ENCODE measurements around the gene IFNW1. TPM values are rescaled to one million over a fixed set of nuclear protein-coding genes. Genes with fewer than 3 reads are reported as not detected.

The IFNW1 gene
- total and polyA plus RNA-seq, 2 donors from 2014 or later, result not detected

DNA sequence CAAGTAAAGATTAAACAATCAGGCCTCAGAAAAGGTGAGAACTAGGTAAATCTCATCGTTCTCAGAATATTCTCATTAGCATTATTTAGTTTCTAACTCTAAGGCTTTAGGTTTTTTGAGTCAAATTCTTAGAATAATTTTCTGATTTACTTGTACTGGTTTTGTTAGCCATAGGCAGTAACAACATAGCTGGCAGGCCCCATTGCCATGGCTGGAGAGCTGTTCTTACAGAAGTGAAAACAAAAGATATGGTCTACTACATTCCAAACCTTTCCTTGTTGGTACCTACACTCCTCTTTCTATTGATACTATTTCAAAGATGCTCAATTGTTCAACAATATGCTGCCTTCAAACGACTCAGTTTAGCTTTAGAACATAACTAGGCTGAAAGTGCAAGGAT is 27.3 kb downstream of the IFNW1 start:
- intact Hi-C loops (cut with DNase I), result no loop called here

DNA sequence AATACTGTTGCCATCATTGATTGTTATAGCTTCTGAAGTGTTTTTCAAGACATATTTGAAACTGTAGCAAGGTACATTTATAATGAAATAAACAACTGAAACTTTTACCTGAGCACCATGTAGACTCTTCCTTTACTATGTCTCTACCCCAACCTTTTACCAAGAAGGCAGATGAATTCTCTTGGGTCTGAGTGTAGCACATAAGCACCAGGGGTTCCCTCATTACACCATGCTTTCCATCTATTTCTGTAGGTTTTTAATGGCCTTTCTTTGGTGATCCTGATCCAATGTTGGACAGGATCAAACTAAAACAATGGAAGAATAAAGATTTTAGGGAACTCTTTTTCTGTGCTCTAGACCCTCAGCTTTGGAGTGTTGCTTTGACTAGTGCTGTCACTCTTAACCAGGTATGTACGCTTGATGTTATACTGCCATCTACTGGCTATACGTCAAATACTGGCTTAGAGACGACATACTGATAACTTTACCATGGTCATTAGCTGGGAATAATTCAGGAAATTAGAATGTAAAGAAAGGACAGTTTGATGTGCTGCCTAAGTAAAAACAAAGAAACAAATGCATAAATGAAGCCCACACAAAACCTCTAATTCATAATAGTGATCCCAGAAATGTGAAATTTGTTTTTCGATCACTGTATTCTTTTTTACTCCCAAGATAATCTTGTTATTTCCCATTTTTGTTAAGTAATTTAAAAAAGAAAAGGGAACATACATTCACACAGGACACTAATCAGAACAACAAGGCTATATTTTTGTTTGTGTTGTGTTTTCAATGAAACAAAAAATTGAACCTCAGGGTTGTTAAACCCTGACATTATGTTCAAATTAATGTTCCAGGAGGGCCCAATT is 30.7 kb downstream of the IFNW1 start:
- Histone ChIP-seq H3K4me3 (ENCODE audit: low read length in 3 of 3) (no peak overlapping the region), H3K27ac (ENCODE audit: low read depth in 2 of 2, low read length in 2 of 2) (no peak overlapping the region), H3K9ac (ENCODE audit: low read length in 3 of 3) (no peak overlapping the region), H3K9me3 (ENCODE audit: control insufficient read depth in 2 of 3, insufficient read depth in 1 of 3, low read length in 3 of 3) (no peaks in the 10 kb centered on the region), H3K27me3 (ENCODE audit: control insufficient read depth, insufficient read depth, low read length) (no peaks in the 10 kb centered on the region), H3K36me3 (ENCODE audit: control insufficient read depth in 2 of 3, insufficient read depth in 3 of 3, low read length in 3 of 3) (no peaks in the 10 kb centered on the region), H3K4me1 (ENCODE audit: control insufficient read depth in 2 of 3, insufficient read depth in 2 of 3, low read depth in 1 of 3, low read length in 3 of 3) (no peaks in the 10 kb centered on the region)
- TF ChIP-seq, protein P1, sequence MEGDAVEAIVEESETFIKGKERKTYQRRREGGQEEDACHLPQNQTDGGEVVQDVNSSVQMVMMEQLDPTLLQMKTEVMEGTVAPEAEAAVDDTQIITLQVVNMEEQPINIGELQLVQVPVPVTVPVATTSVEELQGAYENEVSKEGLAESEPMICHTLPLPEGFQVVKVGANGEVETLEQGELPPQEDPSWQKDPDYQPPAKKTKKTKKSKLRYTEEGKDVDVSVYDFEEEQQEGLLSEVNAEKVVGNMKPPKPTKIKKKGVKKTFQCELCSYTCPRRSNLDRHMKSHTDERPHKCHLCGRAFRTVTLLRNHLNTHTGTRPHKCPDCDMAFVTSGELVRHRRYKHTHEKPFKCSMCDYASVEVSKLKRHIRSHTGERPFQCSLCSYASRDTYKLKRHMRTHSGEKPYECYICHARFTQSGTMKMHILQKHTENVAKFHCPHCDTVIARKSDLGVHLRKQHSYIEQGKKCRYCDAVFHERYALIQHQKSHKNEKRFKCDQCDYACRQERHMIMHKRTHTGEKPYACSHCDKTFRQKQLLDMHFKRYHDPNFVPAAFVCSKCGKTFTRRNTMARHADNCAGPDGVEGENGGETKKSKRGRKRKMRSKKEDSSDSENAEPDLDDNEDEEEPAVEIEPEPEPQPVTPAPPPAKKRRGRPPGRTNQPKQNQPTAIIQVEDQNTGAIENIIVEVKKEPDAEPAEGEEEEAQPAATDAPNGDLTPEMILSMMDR (IDR thresholded peaks at IDR 0.05; ENCODE audit: borderline replicate concordance, extremely low read depth, insufficient read depth), result peak; percentile 84
- FAIRE-seq (peak; percentile 74), DNase-seq (peak in 3 of 5 donors; percentile 16 to 89 (median 82))
- intact Hi-C loops (cut with DNase I), result no loop called here

More for the DNA sequence above, 27.3 kb downstream of the IFNW1 start:
- no peak overlapping the region for H3K4me3 ChIP-seq (ENCODE audit: low read length in 3 of 3)
- H3K27ac ChIP-seq (ENCODE audit: low read depth in 2 of 2, low read length in 2 of 2), result no peak overlapping the region
- no peak for FAIRE-seq
- no peaks in the 10 kb centered on the region for H3K36me3 ChIP-seq (ENCODE audit: control insufficient read depth in 2 of 3, insufficient read depth in 3 of 3, low read length in 3 of 3)
- no peak for DNase-seq
- no peaks in the 10 kb centered on the region for H3K9me3 ChIP-seq (ENCODE audit: control insufficient read depth in 2 of 3, insufficient read depth in 1 of 3, low read length in 3 of 3)
- no peak overlapping the region for H3K9ac ChIP-seq (ENCODE audit: low read length in 3 of 3)
- no peaks in the 10 kb centered on the region for H3K4me1 ChIP-seq (ENCODE audit: control insufficient read depth in 2 of 3, insufficient read depth in 2 of 3, low read depth in 1 of 3, low read length in 3 of 3)
- TF ChIP-seq, protein P1 (IDR thresholded peaks at IDR 0.05; ENCODE audit: borderline replicate concordance, extremely low read depth, insufficient read depth), result no peak
- no peaks in the 10 kb centered on the region for H3K27me3 ChIP-seq (ENCODE audit: control insufficient read depth, insufficient read depth, low read length)

DNA sequence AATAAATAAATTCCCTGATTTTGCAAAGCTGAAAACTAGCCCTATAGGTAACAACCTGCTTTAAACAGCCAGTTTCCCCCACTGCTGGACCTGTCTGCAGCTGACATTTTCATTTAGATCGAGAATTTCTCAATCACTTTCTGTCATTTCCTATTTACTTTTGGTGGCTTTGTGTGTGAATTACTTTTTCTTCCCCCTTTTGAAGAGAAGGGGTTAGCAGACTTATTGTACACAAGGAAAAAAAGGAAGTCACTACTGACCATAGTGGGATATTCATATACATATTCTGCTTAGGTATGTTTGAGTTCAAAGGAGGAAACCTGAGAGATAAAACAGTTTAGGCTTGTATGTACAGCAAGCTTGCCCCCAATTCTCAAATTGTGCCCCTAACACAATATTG is 36.8 kb downstream of the IFNW1 start:
- Histone ChIP-seq H3K9ac (ENCODE audit: low read length in 3 of 3) (no peak overlapping the region), H3K27me3 (ENCODE audit: control insufficient read depth, insufficient read depth, low read length) (no peaks in the 10 kb centered on the region), H3K4me1 (ENCODE audit: control insufficient read depth in 2 of 3, insufficient read depth in 2 of 3, low read depth in 1 of 3, low read length in 3 of 3) (no peaks in the 10 kb centered on the region), H3K4me3 (ENCODE audit: low read length in 3 of 3) (no peak overlapping the region), H3K27ac (ENCODE audit: low read depth in 2 of 2, low read length in 2 of 2) (no peak overlapping the region), H3K36me3 (ENCODE audit: control insufficient read depth in 2 of 3, insufficient read depth in 3 of 3, low read length in 3 of 3) (no peaks in the 10 kb centered on the region), H3K9me3 (ENCODE audit: control insufficient read depth in 2 of 3, insufficient read depth in 1 of 3, low read length in 3 of 3) (no peaks in the 10 kb centered on the region)
- TF ChIP-seq, protein P1 (IDR thresholded peaks at IDR 0.05; ENCODE audit: borderline replicate concordance, extremely low read depth, insufficient read depth), result no peak
- DNase-seq (no peak), FAIRE-seq (no peak)
- intact Hi-C loops (cut with DNase I), result loop anchor here (10.0 kb wide), 1 partner anchor 1180 kb away; no protein-coding TSS in a partner anchor
